Keratinocyte (primary cell): Measurements from ENCODE around the gene TEX22.

ENCODE experiments used
- CTCF ChIP-seq, 3 experiments: IDR thresholded peaks in 1 of 3; conservative IDR thresholded peaks in 1 of 3; optimal IDR thresholded peaks in 1 of 3; 2 replicates in 2 of 3; 3 replicates in 1 of 3; pipeline versions ENCODE3 to v1.5.1; 2011; ENCODE audit warnings: low read length in 3 of 3, mild to moderate bottlenecking in 3 of 3, moderate library complexity in 2 of 3, control low read depth in 1 of 3, inconsistent platforms in 1 of 3; ENCODE audit not compliant: insufficient read depth in 2 of 3; ENCODE audit errors: extremely low read depth in 1 of 3
- EZH2 ChIP-seq: IDR thresholded peaks from one replicate; pipeline ENCODE4 v1.6.1; 2012; ENCODE audit warnings: inconsistent platforms, mild to moderate bottlenecking, low read length, moderate library complexity

- TF ChIP-seq CTCF (optimal IDR thresholded peaks at IDR 0.05 in 1 of 3, IDR thresholded peaks at IDR 0.05 in 1 of 3, conservative IDR thresholded peaks at IDR 0.05 in 1 of 3; ENCODE audit: extremely low read depth in 1 of 3, insufficient read depth in 2 of 3, low read length in 3 of 3) (no peak), EZH2 (no peak)
These were observed 22.7 kb upstream of the TEX22 start for GRCh38 chr14:105375635-105376057.
